GM12878 (cell line): ENCODE results near the gene MSI2. TPM values are rescaled to one million over a fixed set of nuclear protein-coding genes. Genes with fewer than 3 reads are reported as not detected.

ENCODE experiments used
- ATAC-seq: fragments of 200-7000 bp; cut with Tn5 transposase; 3 replicates; pipeline ENCODE4 v1.9.1; 2020; ENCODE audit warnings: mild to moderate bottlenecking, moderate library complexity
- BruUV-seq: library from RNA; stranded (reverse); fragments of 400-500 nt; replicated peaks from 2 replicates; lab custom pipeline; 2021; lab: Mats Ljungman, UMichigan
- CTCF ChIA-PET: fragments of 300-600 bp; sonication (Branson Sonifier 250); formaldehyde crosslinking; extraction: SDS; loops from one replicate; lab custom pipeline; 2021; ENCODE audit warnings: inconsistent platforms; lab: Yijun Ruan, JAX
- POLR2A ChIA-PET: fragments of 350-600 bp; formaldehyde crosslinking; extraction: SDS; loops from one replicate; lab custom pipeline; 2021; ENCODE audit warnings: inconsistent platforms; lab: Charles Lee
- RAD21 ChIA-PET: fragments of 300-600 bp; sonication (Branson Sonifier 250); formaldehyde crosslinking; loops from one replicate; lab custom pipeline; 2023; ENCODE audit warnings: antibody characterized with exemption; ENCODE audit not compliant: unreplicated experiment; lab: Charles Lee
- SMC1A ChIA-PET: fragments of 300-600 bp; sonication (Branson Sonifier 250); formaldehyde crosslinking; loops from one replicate; lab custom pipeline; 2023; ENCODE audit not compliant: unreplicated experiment, uncharacterized antibody; lab: Charles Lee
- DNase-seq: peaks from one replicate; pipeline ENCODE4 v3.0.0-alpha.2; 2011; ENCODE audit warnings: low read depth, low spot score
- FAIRE-seq: peaks from 3 replicates; lab custom pipeline; 2011; peaks lifted over from hg19 to GRCh38; lab: Jason Lieb, UNC
- H2AFZ ChIP-seq: 2 replicates; pipeline ENCODE4 v1.6.0; 2011; ENCODE audit warnings: low read depth, low read length, control low read depth; ENCODE audit not compliant: control insufficient read depth
- H3K27ac ChIP-seq: 2 replicates; pipeline ENCODE4 v1.5.1; 2011; ENCODE audit warnings: control low read depth; ENCODE audit not compliant: control insufficient read depth, insufficient read depth
- H3K27me3 ChIP-seq, 2 experiments: replicated peaks in 1 of 2; 2 replicates each; pipeline versions ENCODE4 v1.6.0 to v1.6.1; 2011; ENCODE audit warnings: low read length in 1 of 2; ENCODE audit not compliant: control insufficient read depth in 2 of 2, insufficient read depth in 2 of 2
- H3K36me3 ChIP-seq, 2 experiments: 2 replicates each; pipeline ENCODE4 v1.5.1; 2011; ENCODE audit warnings: low read length in 1 of 2; ENCODE audit not compliant: control insufficient read depth in 2 of 2, insufficient read depth in 2 of 2
- H3K4me1 ChIP-seq: 2 replicates; pipeline ENCODE4 v1.6.1; 2011; ENCODE audit warnings: mild to moderate bottlenecking, low read length, moderate library complexity, mixed read lengths; ENCODE audit not compliant: control insufficient read depth, insufficient read depth
- H3K4me2 ChIP-seq: 2 replicates; pipeline ENCODE4 v1.6.0; 2011; ENCODE audit warnings: control low read depth; ENCODE audit not compliant: control insufficient read depth, insufficient read depth
- H3K4me3 ChIP-seq: fragments of 200-600 bp; sonication (generic); 2 replicates; pipeline ENCODE4 v1.5.1; 2016
- H3K79me2 ChIP-seq: 2 replicates; pipeline ENCODE4 v1.6.0; 2011; ENCODE audit warnings: low read length; ENCODE audit not compliant: control insufficient read depth, insufficient read depth
- H3K9ac ChIP-seq: 2 replicates; pipeline ENCODE4 v1.8.0; 2011; ENCODE audit warnings: low read length, control low read depth, mixed read lengths; ENCODE audit not compliant: control insufficient read depth, insufficient read depth
- H3K9me3 ChIP-seq: replicated peaks from 3 replicates; pipeline ENCODE4 v1.5.1; 2011; ENCODE audit warnings: mild to moderate bottlenecking, low read length; ENCODE audit not compliant: control insufficient read depth, insufficient read depth
- H4K20me1 ChIP-seq: 2 replicates; pipeline ENCODE4 v1.6.0; 2011; ENCODE audit not compliant: control insufficient read depth, insufficient read depth
- CHD4 ChIP-seq: fragments of 200-600 bp; sonication (generic); IDR thresholded peaks from 2 replicates; pipeline ENCODE4 v1.6.1; 2016; ENCODE audit warnings: mild to moderate bottlenecking
- EED ChIP-seq: sonication (generic); IDR thresholded peaks from 2 replicates; pipeline ENCODE4 v1.6.1; 2016; ENCODE audit warnings: antibody characterized with exemption, low read depth
- EGR1 ChIP-seq, 2 experiments: IDR thresholded peaks; 1 replicate in 1 of 2; 2 replicates in 1 of 2; pipeline ENCODE4 v1.6.1; 2011 to 2012; ENCODE audit warnings: low read depth in 2 of 2, low read length in 2 of 2, borderline replicate concordance in 1 of 2, mild to moderate bottlenecking in 1 of 2, moderate library complexity in 1 of 2
- EZH2 ChIP-seq: IDR thresholded peaks from 2 replicates; pipeline ENCODE4 v1.6.1; 2012; ENCODE audit warnings: low read depth, mild to moderate bottlenecking, control low read depth, inconsistent platforms, low read length, borderline replicate concordance; ENCODE audit not compliant: control insufficient read depth
- GATAD2B ChIP-seq: fragments of 450-650 bp; conservative IDR thresholded peaks from 2 replicates; pipeline ENCODE4 v1.6.1; 2017; ENCODE audit warnings: low read depth, mild to moderate bottlenecking, moderate library complexity
- HDGF ChIP-seq: fragments of 450-650 bp; IDR thresholded peaks from 2 replicates; pipeline ENCODE4 v1.6.1; 2016; ENCODE audit warnings: antibody characterized with exemption
- KLF5 ChIP-seq: fragments of 450-650 bp; IDR thresholded peaks from 2 replicates; pipeline ENCODE4 v1.6.1; 2014; ENCODE audit warnings: mild to moderate bottlenecking; ENCODE audit not compliant: partially characterized antibody
- MEF2B ChIP-seq: fragments of 450-650 bp; IDR thresholded peaks from 2 replicates; pipeline ENCODE4 v1.6.1; 2018; ENCODE audit warnings: mild to moderate bottlenecking, moderate library complexity; ENCODE audit not compliant: partially characterized antibody, poor library complexity, severe bottlenecking
- NR2F1 ChIP-seq: fragments of 450-650 bp; conservative IDR thresholded peaks from 2 replicates; pipeline ENCODE4 v1.6.1; 2017; ENCODE audit warnings: mild to moderate bottlenecking
- NRF1 ChIP-seq: conservative IDR thresholded peaks from 2 replicates; pipeline ENCODE4 v1.6.1; 2011; ENCODE audit warnings: mild to moderate bottlenecking, low read depth, low read length, improper control_type of control experiment
- POLR2AphosphoS5 ChIP-seq: IDR thresholded peaks from 2 replicates; pipeline ENCODE4 v1.6.1; 2011; ENCODE audit warnings: mild to moderate bottlenecking, low read length, inconsistent platforms
- SP1 ChIP-seq: IDR thresholded peaks from one replicate; pipeline ENCODE4 v1.6.1; 2011; ENCODE audit warnings: low read depth, low read length
- ZNF207 ChIP-seq: fragments of 450-650 bp; IDR thresholded peaks from 2 replicates; pipeline ENCODE4 v1.6.1; 2014; ENCODE audit warnings: antibody characterized with exemption, mild to moderate bottlenecking, borderline replicate concordance
- ZZZ3 ChIP-seq: IDR thresholded peaks from 2 replicates; pipeline ENCODE4 v1.6.1; 2011; ENCODE audit warnings: low read depth; ENCODE audit not compliant: control insufficient read depth, insufficient read length
- WGBS: methylation state at CpG from one replicate; pipeline ENCODE4 v1.1.6; 2016; ENCODE audit warnings: low lambda C conversion rate; ENCODE audit not compliant: insufficient replicate concordance, insufficient coverage; ENCODE audit errors: missing lambda C conversion rate; 5-methylcytosine and 5-hydroxymethylcytosine counted together
- in situ Hi-C: fragments of 300-500 bp; cut with MboI; formaldehyde crosslinking; loops from 9 replicates; pipeline ENCODE4 v1.14.3; 2018; ENCODE audit warnings: mixed read lengths
- intact Hi-C: fragments of 100-400 bp; cut with micrococcal nuclease; formaldehyde crosslinking; loops from one replicate; pipeline ENCODE4 v1.14.2; 2022; ENCODE audit not compliant: unreplicated experiment
- polyA plus RNA-seq, 11 experiments: library from polyadenylated mRNA; depleted of rRNA in 4 of 11; unstranded in 6 of 11; stranded (reverse) in 5 of 11; fragments of >200 nt; fragmentation: Nextera tagmentation in 4 of 11; fragmentation: Illumina TruSeq in 1 of 11; extraction: Ambion mirVana in 4 of 11; extraction: Trizol in 1 of 11; gene quantifications; 1 replicate in 1 of 11; 2 replicates in 10 of 11; pipeline versions ENCODE4 v1.2.1 to v1.2.3, GENCODE V29; 2011 to 2016; ENCODE audit warnings: inconsistent platforms in 2 of 11, missing spikeins in 2 of 11, low read depth in 1 of 11
- total RNA-seq, 4 experiments: library from RNA; depleted of rRNA in 3 of 4; stranded (reverse); fragments of >200 nt in 3 of 4; fragmentation: Illumina TruSeq in 1 of 4; extraction: Trizol in 1 of 4; gene quantifications; 2 replicates each; pipeline versions ENCODE4 v1.2.1 to v1.2.3, GENCODE V29; 2013 to 2021
- TF ChIP-seq, protein P1 (sequence below): fragments of 450-650 bp; IDR thresholded peaks from 2 replicates; pipeline ENCODE4 v1.6.1; 2017; ENCODE audit warnings: mild to moderate bottlenecking, moderate library complexity
- TF ChIP-seq, protein P2 (sequence below): fragments of 450-650 bp; conservative IDR thresholded peaks from 2 replicates; pipeline ENCODE4 v1.6.1; 2017; ENCODE audit warnings: mild to moderate bottlenecking, moderate library complexity
- TF ChIP-seq, protein P3 (sequence below): IDR thresholded peaks from 2 replicates; pipeline ENCODE4 v1.6.1; 2011; ENCODE audit warnings: borderline replicate concordance, low read depth, mild to moderate bottlenecking, moderate library complexity, mixed read lengths, low read length; ENCODE audit not compliant: insufficient read depth; ENCODE audit errors: extremely low read length

Gene MSI2
- total and polyA plus RNA-seq, 10 of the 15 experiments (the other 5 are each of a cell fraction or from before 2014, with no cell fraction given), result 6.1 to 76.1 (median 42.0) TPM

DNA sequence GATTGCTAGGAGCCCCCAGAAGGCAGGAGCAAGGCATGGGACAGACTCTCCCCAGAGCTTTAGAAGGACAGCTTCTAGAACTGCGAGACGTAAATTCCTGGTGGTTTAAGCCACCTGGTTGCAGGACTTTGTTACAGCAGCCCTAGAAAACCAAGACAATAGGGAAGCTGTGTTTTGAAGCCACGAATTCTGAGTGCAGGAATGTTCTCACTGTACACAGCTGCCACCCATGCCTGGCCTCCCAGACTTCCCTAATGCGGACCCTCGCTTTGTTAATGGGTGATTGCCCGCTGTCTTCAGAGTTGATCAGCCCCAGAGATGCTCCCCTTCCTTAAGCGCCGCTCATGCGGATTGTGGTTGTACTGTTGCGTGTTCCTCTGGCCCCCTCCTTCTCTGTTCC, 177.1 kb downstream of the MSI2 start:
- in situ Hi-C loops, result no loop called here
- no peak overlapping the region for H3K27ac ChIP-seq
- H3K4me2 ChIP-seq, result no peak overlapping the region
- no peak overlapping the region for H3K4me3 ChIP-seq
- peaks cover 10% of the 10 kb centered on the region for H3K4me1 ChIP-seq
- H3K79me2 ChIP-seq, result peaks cover 11% of the 10 kb centered on the region
- ChIA-PET CTCF (no interaction called here), SMC1A (no interaction called here)
- H3K9ac ChIP-seq, result no peak overlapping the region
- peaks cover 7 to 10% of the 10 kb centered on the region in 2 experiments; a peak in 3 of 4 replicates for H3K36me3 ChIP-seq
- no peak for TF ChIP-seq GATAD2B
- TF ChIP-seq HDGF, result no peak
- TF ChIP-seq POLR2AphosphoS5, result no peak
- TF ChIP-seq EGR1 (IDR thresholded peaks at IDR 0.05; ENCODE audit: borderline replicate concordance in 1 of 2, low read depth in 2 of 2, low read length in 2 of 2), result no peak
- no peak for TF ChIP-seq EZH2
- no peak for TF ChIP-seq ZZZ3
- TF ChIP-seq MEF2B, result no peak
- no peak for TF ChIP-seq SP1
- TF ChIP-seq ZNF207, result no peak
- TF ChIP-seq, protein P1, sequence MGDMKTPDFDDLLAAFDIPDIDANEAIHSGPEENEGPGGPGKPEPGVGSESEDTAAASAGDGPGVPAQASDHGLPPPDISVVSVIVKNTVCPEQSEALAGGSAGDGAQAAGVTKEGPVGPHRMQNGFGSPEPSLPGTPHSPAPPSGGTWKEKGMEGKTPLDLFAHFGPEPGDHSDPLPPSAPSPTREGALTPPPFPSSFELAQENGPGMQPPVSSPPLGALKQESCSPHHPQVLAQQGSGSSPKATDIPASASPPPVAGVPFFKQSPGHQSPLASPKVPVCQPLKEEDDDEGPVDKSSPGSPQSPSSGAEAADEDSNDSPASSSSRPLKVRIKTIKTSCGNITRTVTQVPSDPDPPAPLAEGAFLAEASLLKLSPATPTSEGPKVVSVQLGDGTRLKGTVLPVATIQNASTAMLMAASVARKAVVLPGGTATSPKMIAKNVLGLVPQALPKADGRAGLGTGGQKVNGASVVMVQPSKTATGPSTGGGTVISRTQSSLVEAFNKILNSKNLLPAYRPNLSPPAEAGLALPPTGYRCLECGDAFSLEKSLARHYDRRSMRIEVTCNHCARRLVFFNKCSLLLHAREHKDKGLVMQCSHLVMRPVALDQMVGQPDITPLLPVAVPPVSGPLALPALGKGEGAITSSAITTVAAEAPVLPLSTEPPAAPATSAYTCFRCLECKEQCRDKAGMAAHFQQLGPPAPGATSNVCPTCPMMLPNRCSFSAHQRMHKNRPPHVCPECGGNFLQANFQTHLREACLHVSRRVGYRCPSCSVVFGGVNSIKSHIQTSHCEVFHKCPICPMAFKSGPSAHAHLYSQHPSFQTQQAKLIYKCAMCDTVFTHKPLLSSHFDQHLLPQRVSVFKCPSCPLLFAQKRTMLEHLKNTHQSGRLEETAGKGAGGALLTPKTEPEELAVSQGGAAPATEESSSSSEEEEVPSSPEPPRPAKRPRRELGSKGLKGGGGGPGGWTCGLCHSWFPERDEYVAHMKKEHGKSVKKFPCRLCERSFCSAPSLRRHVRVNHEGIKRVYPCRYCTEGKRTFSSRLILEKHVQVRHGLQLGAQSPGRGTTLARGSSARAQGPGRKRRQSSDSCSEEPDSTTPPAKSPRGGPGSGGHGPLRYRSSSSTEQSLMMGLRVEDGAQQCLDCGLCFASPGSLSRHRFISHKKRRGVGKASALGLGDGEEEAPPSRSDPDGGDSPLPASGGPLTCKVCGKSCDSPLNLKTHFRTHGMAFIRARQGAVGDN, result no peak
- TF ChIP-seq NRF1, result no peak
- no peak for TF ChIP-seq CHD4
- no peak for TF ChIP-seq EED
- TF ChIP-seq, protein P2, sequence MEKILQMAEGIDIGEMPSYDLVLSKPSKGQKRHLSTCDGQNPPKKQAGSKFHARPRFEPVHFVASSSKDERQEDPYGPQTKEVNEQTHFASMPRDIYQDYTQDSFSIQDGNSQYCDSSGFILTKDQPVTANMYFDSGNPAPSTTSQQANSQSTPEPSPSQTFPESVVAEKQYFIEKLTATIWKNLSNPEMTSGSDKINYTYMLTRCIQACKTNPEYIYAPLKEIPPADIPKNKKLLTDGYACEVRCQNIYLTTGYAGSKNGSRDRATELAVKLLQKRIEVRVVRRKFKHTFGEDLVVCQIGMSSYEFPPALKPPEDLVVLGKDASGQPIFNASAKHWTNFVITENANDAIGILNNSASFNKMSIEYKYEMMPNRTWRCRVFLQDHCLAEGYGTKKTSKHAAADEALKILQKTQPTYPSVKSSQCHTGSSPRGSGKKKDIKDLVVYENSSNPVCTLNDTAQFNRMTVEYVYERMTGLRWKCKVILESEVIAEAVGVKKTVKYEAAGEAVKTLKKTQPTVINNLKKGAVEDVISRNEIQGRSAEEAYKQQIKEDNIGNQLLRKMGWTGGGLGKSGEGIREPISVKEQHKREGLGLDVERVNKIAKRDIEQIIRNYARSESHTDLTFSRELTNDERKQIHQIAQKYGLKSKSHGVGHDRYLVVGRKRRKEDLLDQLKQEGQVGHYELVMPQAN, result no peak
- TF ChIP-seq NR2F1, result no peak
- TF ChIP-seq, protein P3, sequence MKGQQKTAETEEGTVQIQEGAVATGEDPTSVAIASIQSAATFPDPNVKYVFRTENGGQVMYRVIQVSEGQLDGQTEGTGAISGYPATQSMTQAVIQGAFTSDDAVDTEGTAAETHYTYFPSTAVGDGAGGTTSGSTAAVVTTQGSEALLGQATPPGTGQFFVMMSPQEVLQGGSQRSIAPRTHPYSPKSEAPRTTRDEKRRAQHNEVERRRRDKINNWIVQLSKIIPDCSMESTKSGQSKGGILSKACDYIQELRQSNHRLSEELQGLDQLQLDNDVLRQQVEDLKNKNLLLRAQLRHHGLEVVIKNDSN, result no peak
- TF ChIP-seq KLF5, result no peak
- TF ChIP-seq, all 136 proteins: peak for 0
- ChIA-PET POLR2A (no interaction called here), RAD21 (interaction anchor here (1.0 kb wide), 1 partner anchor 21 kb away, joined by 3 read pairs; no protein-coding TSS in a partner anchor)
- no TSS peak for BruUV-seq
- DNase-seq, result no peak
- no peak for ATAC-seq
- no peaks in the 10 kb centered on the region for H4K20me1 ChIP-seq
- no peak for FAIRE-seq
- H2AFZ ChIP-seq, result no peak overlapping the region
- H3K9me3 ChIP-seq, result no peaks in the 10 kb centered on the region
- no peaks in the 10 kb centered on the region for H3K27me3 ChIP-seq
- intact Hi-C loops, result no loop called here
- 89% methylated on average over 10 of the region's 10 CpGs for WGBS
